CD4-positive, alpha-beta T cell treated with Interleukin-6 at 100 ng/mL for 8 hours (primary cell): ENCODE results near the gene AKT2.
A peak's percentile ranks its signal among the peaks of the same experiment; 100 is the strongest.

Experiments used
- DNase-seq: peaks from one replicate; pipeline ENCODE4 v3.0.0-alpha.2; 2020; ENCODE audit warnings: mixed read lengths, low spot score

AKT2 gene

DNA sequence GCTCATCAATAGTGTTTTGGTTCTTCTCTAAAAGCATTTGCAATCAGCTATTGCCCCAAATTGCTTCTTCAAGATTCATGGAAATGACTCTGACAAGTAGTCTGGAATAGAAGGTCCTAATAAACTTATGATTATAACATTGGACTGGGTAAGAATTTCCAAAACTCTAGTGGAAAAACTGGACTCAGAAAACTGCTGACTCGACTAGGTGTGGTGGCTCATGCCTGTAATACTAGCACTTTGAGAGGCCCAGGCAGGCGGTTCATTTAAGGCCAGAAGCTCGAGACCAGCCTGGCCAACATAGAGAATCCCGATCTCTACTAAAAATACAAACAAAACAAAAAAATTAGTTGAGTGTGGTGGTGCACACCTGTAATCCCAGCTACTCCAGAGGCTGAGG is 15.5 kb upstream of the AKT2 start:
- DNase-seq: no peak

GRCh38 chr19:40298026-40298425 is 12.9 kb upstream of the AKT2 start:
- no peak for DNase-seq

GRCh38 chr19:40294560-40294959 is 9.4 kb upstream of the AKT2 start:
- no peak for DNase-seq

DNA sequence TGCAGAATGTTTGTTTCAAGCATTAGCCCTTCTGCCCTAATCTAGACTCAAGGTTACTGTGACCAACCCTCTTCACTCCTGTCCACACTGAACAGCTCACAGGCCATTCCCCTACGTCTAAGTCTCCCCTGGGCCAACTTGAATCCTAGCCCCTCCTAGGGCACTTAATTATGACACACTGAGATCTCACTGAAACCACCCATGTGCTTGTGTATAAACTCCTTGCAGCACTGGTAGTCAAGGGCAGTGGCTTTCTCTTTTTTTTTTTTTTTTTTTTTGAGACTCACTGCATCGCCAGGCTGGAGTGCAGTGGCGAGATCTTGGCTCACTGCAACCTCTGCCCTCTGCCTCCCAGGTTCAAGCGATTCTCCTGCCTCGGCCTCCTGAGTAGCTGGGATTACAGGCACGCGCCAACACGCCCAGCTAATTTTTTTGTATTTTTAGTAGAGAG is 1.9 kb upstream of the AKT2 start:
- DNase-seq: no peak

- DNase-seq: no peak
Measured at GRCh38 chr19:40286235-40286970, 1.3 kb upstream of the AKT2 start.

DNA sequence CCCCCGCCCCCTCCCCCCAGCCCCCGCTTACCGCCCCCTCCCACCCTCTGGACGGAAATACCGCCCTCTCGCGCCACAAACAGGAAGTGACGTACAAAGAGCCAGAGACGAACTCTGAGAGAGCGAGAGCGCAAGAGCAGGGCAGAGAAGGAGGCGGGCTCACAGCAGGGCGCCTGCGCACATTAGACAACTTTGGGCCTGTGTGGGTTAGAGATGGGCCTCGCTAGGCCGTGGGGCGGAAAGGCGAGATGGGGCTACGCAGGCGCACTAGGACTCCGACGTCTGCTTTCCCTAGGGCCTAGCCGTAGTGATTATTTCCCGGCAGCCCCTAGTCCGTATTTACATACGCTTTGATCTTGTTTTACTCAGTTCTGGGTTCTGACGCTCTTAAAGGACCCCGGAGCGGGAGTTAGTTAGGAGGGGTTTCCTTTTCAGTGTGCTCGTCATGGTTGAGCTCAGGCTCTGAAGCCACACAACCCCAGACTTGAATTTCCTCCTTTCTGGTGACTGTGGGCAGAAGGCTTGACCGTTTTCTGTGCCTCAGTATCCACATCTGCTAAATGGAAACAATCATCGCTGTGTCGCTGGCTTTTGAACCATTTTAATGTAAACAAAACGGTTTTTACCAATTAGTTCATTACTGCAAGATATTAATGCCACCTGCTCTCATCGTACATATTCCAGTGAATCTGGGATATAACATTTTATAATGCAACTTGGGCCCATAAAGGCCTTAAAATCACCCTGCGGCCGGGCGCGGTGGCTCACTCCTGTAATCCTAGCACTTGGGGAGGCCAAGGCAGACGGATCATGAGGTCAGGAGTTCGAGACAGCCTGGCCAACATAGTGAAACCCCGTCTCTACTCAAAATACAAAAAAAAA is 449 bp upstream of the AKT2 start:
- peak; percentile 99 for DNase-seq

GRCh38 chr19:40284251-40284500 is 969 bp downstream of the AKT2 start:
- DNase-seq: no peak

DNA sequence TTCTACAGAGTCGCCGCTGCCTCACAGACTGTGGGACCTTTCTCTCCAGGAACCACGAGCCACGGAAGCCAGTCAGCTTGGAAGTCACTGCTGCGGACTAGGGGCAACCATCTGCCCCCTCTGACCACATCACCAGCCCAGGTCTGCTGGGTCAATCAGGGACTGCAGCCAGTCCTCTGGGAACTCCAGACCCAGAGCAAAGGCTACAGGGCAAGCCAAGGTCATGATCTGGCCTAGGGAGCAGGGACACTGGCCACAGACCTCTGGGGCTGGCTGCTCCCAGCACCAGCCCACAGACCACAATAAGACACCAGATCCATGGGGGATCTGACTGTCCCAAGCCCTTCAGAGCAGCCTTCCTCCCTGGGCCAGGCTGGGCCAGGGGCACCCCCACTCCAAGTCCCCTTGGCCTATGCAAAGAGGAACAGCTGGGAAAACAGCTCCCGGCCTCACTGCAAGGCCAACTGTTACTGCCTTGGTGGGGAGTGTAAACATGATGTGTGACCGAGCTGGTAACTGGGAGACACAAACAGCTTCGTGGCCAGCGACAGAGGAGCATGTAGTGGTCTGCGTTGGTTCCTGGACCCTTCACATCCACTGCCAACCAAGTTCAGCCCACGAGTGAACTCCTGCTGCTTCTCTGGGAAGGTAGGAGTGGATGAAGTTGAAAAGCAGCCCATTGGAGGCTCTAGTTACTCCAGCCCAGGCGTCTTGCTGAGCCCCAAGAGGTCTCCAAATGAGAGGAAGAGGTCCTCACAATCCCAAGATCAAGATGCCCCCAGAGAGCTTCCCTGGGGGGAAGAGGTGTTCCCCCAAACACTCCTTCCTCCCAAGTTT is 1.5 kb downstream of the AKT2 start:
- DNase-seq: no peak

- no peak for DNase-seq
Measured at GRCh38 chr19:40282920-40283319, 2.2 kb downstream of the AKT2 start.

GRCh38 chr19:40282209-40282580 is 3.0 kb downstream of the AKT2 start:
- DNase-seq: no peak

- no peak for DNase-seq
Measured at GRCh38 chr19:40281381-40282208, 3.5 kb downstream of the AKT2 start.

- DNase-seq: no peak
Measured at GRCh38 chr19:40280608-40281221, 4.4 kb downstream of the AKT2 start.

GRCh38 chr19:40279761-40280607 is 5.2 kb downstream of the AKT2 start:
- DNase-seq: no peak

GRCh38 chr19:40279120-40279551 is 6.0 kb downstream of the AKT2 start:
- no peak for DNase-seq

- DNase-seq: no peak
Measured at GRCh38 chr19:40278361-40279035, 6.6 kb downstream of the AKT2 start.

DNA sequence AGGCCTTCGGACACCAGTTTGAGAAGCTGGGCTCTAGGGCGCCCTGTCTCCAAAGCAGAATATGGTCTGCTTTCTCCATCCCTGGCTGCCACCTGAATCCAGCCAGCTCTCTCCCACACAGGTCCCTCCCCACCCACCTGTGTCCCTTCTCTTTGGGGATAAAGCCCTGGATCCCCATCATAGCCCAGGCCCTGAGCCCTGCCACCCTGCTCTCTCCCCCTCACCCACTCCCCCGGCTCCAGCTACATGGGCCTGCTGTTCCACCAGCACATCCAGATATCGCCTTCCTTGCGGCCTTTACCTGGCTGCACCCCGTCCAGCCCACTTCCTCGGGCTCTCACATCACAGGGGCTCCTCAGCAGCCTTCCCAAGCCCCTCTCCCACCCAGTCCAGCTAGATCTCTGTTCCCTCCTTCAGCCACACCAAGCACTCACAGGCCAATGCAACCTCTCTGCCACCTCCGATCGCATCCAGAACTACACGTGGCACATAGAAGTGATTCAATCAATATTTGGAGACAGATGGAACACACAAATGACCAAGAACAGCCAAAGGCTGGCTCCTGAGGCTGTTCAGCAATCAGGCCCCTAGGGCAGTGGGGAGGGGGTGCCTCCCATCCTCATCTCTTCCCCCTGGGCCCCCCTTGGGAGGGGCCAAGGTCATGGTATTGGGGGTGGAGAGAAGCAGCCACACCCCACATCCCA is 7.6 kb downstream of the AKT2 start:
- DNase-seq: no peak

- peak; percentile 36 for DNase-seq
Measured at GRCh38 chr19:40274585-40275544, 10.3 kb downstream of the AKT2 start.
